Mesothelial cell of epicardium (in vitro differentiated cells): ENCODE data around the gene UPK1A. TPM values are rescaled to one million over a fixed set of nuclear protein-coding genes. Genes with fewer than 3 reads are reported as not detected.

Source experiments
- DNase-seq, 2 experiments: peaks; one replicate each; pipeline ENCODE4 v3.0.0; 2021; ENCODE audit warnings: low spot score in 2 of 2; ENCODE audit not compliant: unreplicated experiment in 2 of 2
- H3K27ac Mint-ChIP-seq: 2 replicates; pipeline ENCODE4 v1.8.0; 2021; ENCODE audit warnings: mixed read lengths
- H3K27me3 Mint-ChIP-seq: 2 replicates; pipeline ENCODE4 v1.8.0; 2021; ENCODE audit warnings: low read depth, mixed read lengths
- H3K36me3 Mint-ChIP-seq: 2 replicates; pipeline ENCODE4 v1.8.0; 2021; ENCODE audit warnings: mixed read lengths
- H3K4me1 Mint-ChIP-seq: 2 replicates; pipeline ENCODE4 v1.8.0; 2021; ENCODE audit warnings: mixed read lengths
- H3K4me3 Mint-ChIP-seq: 2 replicates; pipeline ENCODE4 v1.8.0; 2021; ENCODE audit warnings: mild to moderate bottlenecking, moderate library complexity, mixed read lengths
- H3K9me3 Mint-ChIP-seq: 2 replicates; pipeline ENCODE4 v1.8.0; 2021; ENCODE audit warnings: mixed read lengths
- CTCF ChIP-seq: fragments of 200-600 bp; sonication (generic); IDR thresholded peaks from one replicate; pipeline ENCODE4 v1.5.0; 2021; ENCODE audit warnings: antibody characterized with exemption; ENCODE audit not compliant: unreplicated experiment
- total RNA-seq: library from RNA; stranded (reverse); gene quantifications from 3 replicates; pipeline ENCODE4 v1.2.1, GENCODE V29; 2021

Gene UPK1A
- 1.8 to 2.3 TPM (median 2.0 TPM) in 3 replicates for total RNA-seq

- DNase-seq: no peak
- Mint-ChIP-seq H3K27ac (peak within 1 kb of the TSS; percentile 59), H3K4me3 (no peak within 1 kb of the TSS), H3K36me3 (peaks cover 20% of the 10 kb centered on the region), H3K9me3 (peaks cover 3% of the 10 kb centered on the region), H3K4me1 (peaks cover 7% of the 10 kb centered on the region), H3K27me3 (peaks cover 22% of the 10 kb centered on the region)
- TF ChIP-seq CTCF: no peak
These were observed at the start of gene UPK1A for GRCh38 chr19:35666251-35666913. Gene UPK1A, plus strand, starts transcription at chr19:35666517. Its CDS starts 296 bp downstream, at chr19:35666813.

- Mint-ChIP-seq H3K9me3 (no peaks in the 10 kb centered on the region), H3K4me3 (no peak overlapping the region), H3K27me3 (no peaks in the 10 kb centered on the region), H3K36me3 (peaks cover 7% of the 10 kb centered on the region), H3K4me1 (no peaks in the 10 kb centered on the region), H3K27ac (no peak overlapping the region)
- DNase-seq: no peak
- TF ChIP-seq CTCF: no peak
These were observed 47.5 kb upstream of the UPK1A start for GRCh38 chr19:35618857-35619256.

GRCh38 chr19:35619290-35619923, 46.9 kb upstream of the UPK1A start:
- Mint-ChIP-seq H3K4me1 (no peaks in the 10 kb centered on the region), H3K36me3 (peaks cover 7% of the 10 kb centered on the region), H3K4me3 (no peak overlapping the region), H3K27ac (no peak overlapping the region), H3K9me3 (no peaks in the 10 kb centered on the region), H3K27me3 (no peaks in the 10 kb centered on the region)
- TF ChIP-seq CTCF: no peak
- DNase-seq: no peak

- Mint-ChIP-seq H3K27ac (no peak overlapping the region), H3K4me1 (no peaks in the 10 kb centered on the region), H3K9me3 (no peaks in the 10 kb centered on the region), H3K36me3 (peaks cover 7% of the 10 kb centered on the region), H3K27me3 (no peaks in the 10 kb centered on the region), H3K4me3 (no peak overlapping the region)
- DNase-seq: no peak
- TF ChIP-seq CTCF: no peak
These were observed 46.3 kb upstream of the UPK1A start for GRCh38 chr19:35620001-35620400.

- no peaks in the 10 kb centered on the region for H3K9me3 Mint-ChIP-seq
- H3K27me3 Mint-ChIP-seq: no peaks in the 10 kb centered on the region
- H3K27ac Mint-ChIP-seq: no peak overlapping the region
- H3K4me1 Mint-ChIP-seq: no peaks in the 10 kb centered on the region
- DNase-seq: no peak
- no peak for TF ChIP-seq CTCF
- H3K4me3 Mint-ChIP-seq: no peak overlapping the region
- H3K36me3 Mint-ChIP-seq: peaks cover 2% of the 10 kb centered on the region
These were observed 44.6 kb upstream of the UPK1A start for GRCh38 chr19:35621708-35622107.
